Choroid plexus epithelial cell (primary cell): ENCODE data around the gene ERO1A.

Experiments used
- DNase-seq: peaks from one replicate; pipeline ENCODE4 v3.0.0-alpha.2; 2010; ENCODE audit warnings: low read depth
- H3K4me3 ChIP-seq: 2 replicates; pipeline ENCODE4 v1.5.1; 2011; ENCODE audit warnings: low read depth, mild to moderate bottlenecking, control low read depth, low read length, moderate library complexity
- TF ChIP-seq, protein P1 (sequence below): conservative IDR thresholded peaks from 2 replicates; pipeline ENCODE4 v1.5.1; 2011; ENCODE audit warnings: low read depth, mild to moderate bottlenecking, control low read depth, inconsistent platforms, low read length, moderate library complexity

ERO1A gene

DNA sequence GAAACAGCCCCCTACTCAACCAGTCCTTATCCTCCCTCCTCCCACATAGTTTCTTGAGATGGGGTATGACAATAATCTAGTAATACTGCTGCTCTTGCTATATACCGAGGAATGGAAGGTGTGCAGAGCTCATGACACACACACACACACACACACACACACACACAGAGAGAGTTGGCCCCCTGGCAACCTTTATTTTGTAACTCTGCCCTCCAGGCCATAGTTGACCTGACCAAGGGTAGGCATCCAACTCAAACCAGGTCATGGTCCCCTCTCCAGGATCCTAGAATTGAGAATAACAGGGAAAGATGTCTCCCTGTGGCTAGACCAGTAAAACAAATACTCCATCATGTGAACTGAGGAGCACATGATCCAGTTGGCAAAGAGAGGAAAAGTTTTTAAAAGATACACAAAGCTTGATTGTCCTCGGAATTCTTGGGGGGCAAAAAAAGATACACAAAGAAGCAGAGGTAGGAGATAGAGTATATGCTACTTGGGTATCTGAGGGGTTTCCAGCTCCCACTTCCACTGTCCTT is 11.3 kb downstream of the ERO1A start:
- H3K4me3 ChIP-seq: no peak overlapping the region
- TF ChIP-seq, protein P1, sequence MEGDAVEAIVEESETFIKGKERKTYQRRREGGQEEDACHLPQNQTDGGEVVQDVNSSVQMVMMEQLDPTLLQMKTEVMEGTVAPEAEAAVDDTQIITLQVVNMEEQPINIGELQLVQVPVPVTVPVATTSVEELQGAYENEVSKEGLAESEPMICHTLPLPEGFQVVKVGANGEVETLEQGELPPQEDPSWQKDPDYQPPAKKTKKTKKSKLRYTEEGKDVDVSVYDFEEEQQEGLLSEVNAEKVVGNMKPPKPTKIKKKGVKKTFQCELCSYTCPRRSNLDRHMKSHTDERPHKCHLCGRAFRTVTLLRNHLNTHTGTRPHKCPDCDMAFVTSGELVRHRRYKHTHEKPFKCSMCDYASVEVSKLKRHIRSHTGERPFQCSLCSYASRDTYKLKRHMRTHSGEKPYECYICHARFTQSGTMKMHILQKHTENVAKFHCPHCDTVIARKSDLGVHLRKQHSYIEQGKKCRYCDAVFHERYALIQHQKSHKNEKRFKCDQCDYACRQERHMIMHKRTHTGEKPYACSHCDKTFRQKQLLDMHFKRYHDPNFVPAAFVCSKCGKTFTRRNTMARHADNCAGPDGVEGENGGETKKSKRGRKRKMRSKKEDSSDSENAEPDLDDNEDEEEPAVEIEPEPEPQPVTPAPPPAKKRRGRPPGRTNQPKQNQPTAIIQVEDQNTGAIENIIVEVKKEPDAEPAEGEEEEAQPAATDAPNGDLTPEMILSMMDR: no peak
- DNase-seq: peak; percentile 48

DNA sequence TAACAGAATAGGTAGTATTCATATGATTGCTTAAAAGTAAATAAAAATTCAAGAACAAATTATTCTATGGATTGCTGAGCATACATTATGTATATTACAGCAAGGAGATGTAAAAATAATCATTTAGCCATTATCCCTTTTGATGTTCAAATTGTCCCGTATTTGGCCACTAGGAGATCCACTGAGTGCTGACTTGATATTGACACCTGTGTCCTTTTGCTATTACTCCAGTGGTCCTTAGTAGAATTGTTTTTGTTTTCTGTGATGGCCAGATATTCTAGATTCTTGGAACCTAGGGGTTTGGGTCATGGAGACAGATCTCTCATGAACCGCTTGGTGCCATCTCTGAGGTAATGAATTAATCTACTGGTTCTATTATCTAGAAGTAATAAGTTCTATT is 16.8 kb downstream of the ERO1A start:
- no peak for DNase-seq
- TF ChIP-seq, protein P1: peak; percentile 36
- H3K4me3 ChIP-seq: no peak overlapping the region

DNA sequence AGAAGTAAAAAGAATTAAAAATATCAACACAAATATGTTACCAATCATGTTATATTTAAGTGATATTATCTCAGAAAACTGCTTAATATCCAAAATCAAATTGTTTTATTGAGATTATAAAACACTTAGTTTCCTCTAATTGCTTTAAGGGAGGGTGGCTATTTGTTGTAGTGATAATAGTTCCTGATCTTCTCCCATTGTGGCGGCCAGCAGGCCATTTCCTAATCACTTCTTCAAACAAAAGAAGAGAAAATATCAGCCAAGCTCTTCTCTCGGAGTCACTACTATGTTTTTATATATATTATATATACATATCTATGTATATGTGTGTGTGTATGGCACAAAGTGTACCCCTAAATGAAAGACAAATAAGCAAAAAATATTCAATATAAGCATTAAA is 31.5 kb downstream of the ERO1A start:
- no peak for DNase-seq
- TF ChIP-seq, protein P1: no peak

DNA sequence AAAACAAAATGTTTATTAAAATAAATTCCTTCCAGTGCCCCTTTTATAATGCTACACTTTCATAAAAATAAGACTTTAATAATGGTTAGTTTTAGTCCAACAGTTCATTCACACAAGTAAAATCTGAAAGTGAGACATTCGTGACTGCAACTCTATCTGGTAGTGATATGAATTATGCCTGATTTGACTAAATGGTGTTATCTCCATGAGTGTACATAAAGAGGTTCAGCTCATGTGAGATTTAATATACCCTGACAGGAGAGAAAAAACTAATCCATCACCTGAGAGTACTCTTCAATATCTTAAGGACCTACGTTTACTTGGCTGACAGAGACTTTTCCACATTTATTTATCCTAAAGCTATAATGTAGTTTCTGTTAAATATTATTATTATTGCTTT is 34.0 kb downstream of the ERO1A start:
- no peak overlapping the region for H3K4me3 ChIP-seq
- TF ChIP-seq, protein P1: no peak
- no peak for DNase-seq

More for the DNA sequence above, 31.5 kb downstream of the ERO1A start:
- no peak overlapping the region for H3K4me3 ChIP-seq

DNA sequence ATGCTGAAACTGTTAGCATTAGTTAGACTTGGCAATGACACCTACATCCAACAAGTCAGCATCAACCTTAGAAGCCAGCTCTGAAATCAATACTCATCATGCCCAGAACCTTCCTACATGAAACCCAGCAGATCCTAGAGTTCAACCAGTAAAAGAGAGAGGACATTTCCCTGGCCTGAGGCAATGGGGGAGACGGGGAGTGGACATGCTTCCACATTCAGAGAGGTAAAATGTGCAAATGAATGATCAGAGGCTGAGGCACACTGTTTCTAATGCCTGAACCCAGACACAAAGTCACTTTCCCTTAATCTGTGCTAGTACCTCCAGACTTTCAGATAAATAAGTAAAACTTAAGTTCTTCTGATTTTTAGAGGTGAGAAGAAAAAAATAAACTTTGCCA is 34.5 kb downstream of the ERO1A start:
- H3K4me3 ChIP-seq: no peak overlapping the region
- DNase-seq: no peak
- TF ChIP-seq, protein P1: no peak

DNA sequence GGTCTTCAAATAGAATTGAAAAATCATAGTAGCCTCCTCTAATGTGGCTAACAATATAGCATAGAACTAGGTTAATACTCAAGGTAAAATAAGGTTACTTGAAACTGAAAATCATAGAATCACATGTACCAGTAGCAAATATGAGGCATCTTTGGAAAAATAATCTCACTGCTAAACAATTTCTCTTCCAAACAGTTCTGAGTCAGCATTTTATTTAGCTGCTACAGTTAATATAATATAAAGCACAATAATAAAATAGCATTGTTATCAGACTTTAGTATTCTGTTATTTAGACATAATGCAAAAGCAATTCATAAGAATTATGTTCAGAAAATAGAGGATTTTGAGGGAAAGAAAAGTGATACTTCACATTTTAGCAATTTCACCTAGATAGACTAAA is 35.0 kb downstream of the ERO1A start:
- DNase-seq: no peak
- no peak overlapping the region for H3K4me3 ChIP-seq
- TF ChIP-seq, protein P1: no peak

DNA sequence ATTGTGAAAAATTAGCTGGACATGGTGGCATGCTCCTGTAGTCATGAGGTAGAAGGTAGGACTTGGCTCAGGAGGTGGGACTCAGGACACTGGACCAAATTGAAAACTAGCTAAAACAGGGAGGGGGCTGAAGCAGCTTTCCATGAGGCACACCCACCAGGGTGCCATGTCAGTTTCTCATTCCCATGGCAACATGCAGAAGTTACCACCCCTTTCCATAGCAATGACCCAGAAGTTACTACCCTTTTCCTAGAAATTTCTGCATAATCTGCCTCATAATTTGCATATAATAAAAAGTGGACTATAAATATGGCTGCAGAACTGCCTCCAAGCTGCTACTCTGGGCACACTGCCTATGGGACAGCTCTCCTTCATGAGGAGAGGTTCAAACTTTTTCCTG is 38.5 kb downstream of the ERO1A start:
- TF ChIP-seq, protein P1: no peak

More for the DNA sequence above, 38.5 kb downstream of the ERO1A start:
- no peak overlapping the region for H3K4me3 ChIP-seq
- no peak for DNase-seq
